ENCODE results near the gene SHMT2. TPM values are rescaled to one million over a fixed set of nuclear protein-coding genes. Genes with fewer than 3 reads are reported as not detected.

SHMT2 gene
- total RNA-seq, 1 experiment from 2014 or later = 171 TPM

GRCh38 chr12:57196956-57197355 lies 32.6 kb upstream of the SHMT2 start:
- no peak for DNase-seq (ENCODE audit: low read depth)

GRCh38 chr12:57198329-57198728 lies 31.2 kb upstream of the SHMT2 start:
- DNase-seq (ENCODE audit: low read depth) = no peak

- DNase-seq (ENCODE audit: low read depth) = no peak
Measured at GRCh38 chr12:57199191-57199590, 30.3 kb upstream of the SHMT2 start.

GRCh38 chr12:57200497-57200896 lies 29.0 kb upstream of the SHMT2 start:
- no peak for DNase-seq (ENCODE audit: low read depth)

- DNase-seq (ENCODE audit: low read depth) = no peak
Measured at GRCh38 chr12:57201219-57201618, 28.3 kb upstream of the SHMT2 start.

- DNase-seq (ENCODE audit: low read depth) = no peak
Measured at GRCh38 chr12:57201631-57202030, 27.9 kb upstream of the SHMT2 start.

GRCh38 chr12:57202321-57202720 lies 27.2 kb upstream of the SHMT2 start:
- DNase-seq (ENCODE audit: low read depth) = no peak

- no peak for DNase-seq (ENCODE audit: low read depth)
Measured at GRCh38 chr12:57203201-57203600, 26.3 kb upstream of the SHMT2 start.

- DNase-seq (ENCODE audit: low read depth) = no peak
Measured at GRCh38 chr12:57203791-57204190, 25.7 kb upstream of the SHMT2 start.

- no peak for DNase-seq (ENCODE audit: low read depth)
Measured at GRCh38 chr12:57204454-57204853, 25.1 kb upstream of the SHMT2 start.

- DNase-seq (ENCODE audit: low read depth) = no peak
Measured at GRCh38 chr12:57205186-57205585, 24.3 kb upstream of the SHMT2 start.

GRCh38 chr12:57205931-57206330 lies 23.6 kb upstream of the SHMT2 start:
- no peak for DNase-seq (ENCODE audit: low read depth)

GRCh38 chr12:57207731-57208630 lies 21.5 kb upstream of the SHMT2 start:
- no peak for DNase-seq (ENCODE audit: low read depth)

GRCh38 chr12:57208631-57209282 lies 20.8 kb upstream of the SHMT2 start:
- DNase-seq (ENCODE audit: low read depth) = no peak

- no peak for DNase-seq (ENCODE audit: low read depth)
Measured at GRCh38 chr12:57209916-57210315, 19.6 kb upstream of the SHMT2 start.

- no peak for DNase-seq (ENCODE audit: low read depth)
Measured at GRCh38 chr12:57210461-57210860, 19.1 kb upstream of the SHMT2 start.

GRCh38 chr12:57210926-57211692 lies 18.4 kb upstream of the SHMT2 start:
- no peak for DNase-seq (ENCODE audit: low read depth)

- peak; percentile 61 for DNase-seq (ENCODE audit: low read depth)
Measured at GRCh38 chr12:57211791-57212700, 17.5 kb upstream of the SHMT2 start.

GRCh38 chr12:57212701-57213057 lies 16.8 kb upstream of the SHMT2 start:
- DNase-seq (ENCODE audit: low read depth) = no peak

GRCh38 chr12:57213058-57213715 lies 16.3 kb upstream of the SHMT2 start:
- DNase-seq (ENCODE audit: low read depth) = peak; percentile 82

Data from LHCN-M2 (cell line).